Astrocyte (in vitro differentiated cells and primary cell): ENCODE measurements around the gene THPO.

Experiments used
- EZH2 ChIP-seq: IDR thresholded peaks from 2 replicates; pipeline ENCODE4 v1.6.1; 2012; ENCODE audit warnings: mild to moderate bottlenecking, low read length, inconsistent platforms; ENCODE audit not compliant: insufficient read depth
- TF ChIP-seq, protein P1 (sequence below): IDR thresholded peaks from 2 replicates; pipeline ENCODE4 v1.5.1; 2011; ENCODE audit warnings: low read depth, mild to moderate bottlenecking, inconsistent platforms, low read length, moderate library complexity; ENCODE audit not compliant: insufficient read depth

DNA sequence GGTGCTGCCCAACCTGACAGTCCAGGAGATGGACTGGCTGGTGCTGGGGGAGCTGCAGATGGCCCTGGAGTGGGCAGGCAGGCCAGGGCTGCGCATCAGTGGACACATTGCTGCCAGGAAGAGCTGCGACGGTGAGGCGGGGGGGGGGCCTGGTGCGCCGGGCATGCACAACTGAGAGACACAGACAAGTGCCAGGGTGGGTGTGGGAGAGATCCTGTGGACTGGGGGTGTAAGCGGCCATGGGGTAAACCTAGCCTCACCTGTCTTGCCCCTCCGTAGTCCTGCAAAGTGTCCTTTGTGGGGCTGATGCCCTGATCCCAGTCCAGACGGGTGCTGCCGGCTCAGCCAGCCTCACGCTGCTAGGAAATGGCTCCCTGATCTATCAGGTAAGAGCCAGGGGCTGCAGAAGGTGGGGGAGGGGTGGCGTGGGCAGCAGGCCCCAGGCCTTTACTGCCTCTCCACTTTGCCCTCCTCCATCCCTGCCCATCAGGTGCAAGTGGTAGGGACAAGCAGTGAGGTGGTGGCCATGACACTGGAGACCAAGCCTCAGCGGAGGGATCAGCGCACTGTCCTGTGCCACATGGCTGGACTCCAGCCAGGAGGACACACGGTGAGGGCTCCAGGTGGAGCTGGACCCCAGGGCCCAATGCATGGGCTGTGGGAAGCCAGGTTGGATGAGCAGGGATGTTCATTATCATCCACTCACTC lies 5.2 kb upstream of the THPO start:
- TF ChIP-seq, protein P1, sequence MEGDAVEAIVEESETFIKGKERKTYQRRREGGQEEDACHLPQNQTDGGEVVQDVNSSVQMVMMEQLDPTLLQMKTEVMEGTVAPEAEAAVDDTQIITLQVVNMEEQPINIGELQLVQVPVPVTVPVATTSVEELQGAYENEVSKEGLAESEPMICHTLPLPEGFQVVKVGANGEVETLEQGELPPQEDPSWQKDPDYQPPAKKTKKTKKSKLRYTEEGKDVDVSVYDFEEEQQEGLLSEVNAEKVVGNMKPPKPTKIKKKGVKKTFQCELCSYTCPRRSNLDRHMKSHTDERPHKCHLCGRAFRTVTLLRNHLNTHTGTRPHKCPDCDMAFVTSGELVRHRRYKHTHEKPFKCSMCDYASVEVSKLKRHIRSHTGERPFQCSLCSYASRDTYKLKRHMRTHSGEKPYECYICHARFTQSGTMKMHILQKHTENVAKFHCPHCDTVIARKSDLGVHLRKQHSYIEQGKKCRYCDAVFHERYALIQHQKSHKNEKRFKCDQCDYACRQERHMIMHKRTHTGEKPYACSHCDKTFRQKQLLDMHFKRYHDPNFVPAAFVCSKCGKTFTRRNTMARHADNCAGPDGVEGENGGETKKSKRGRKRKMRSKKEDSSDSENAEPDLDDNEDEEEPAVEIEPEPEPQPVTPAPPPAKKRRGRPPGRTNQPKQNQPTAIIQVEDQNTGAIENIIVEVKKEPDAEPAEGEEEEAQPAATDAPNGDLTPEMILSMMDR = no peak
- TF ChIP-seq EZH2 = no peak
